ENCODE results near the gene ATG16L1. TPM values are rescaled to one million over a fixed set of nuclear protein-coding genes. Genes with fewer than 3 reads are reported as not detected.

ATG16L1 gene
- 36.7 TPM for total RNA-seq

DNA sequence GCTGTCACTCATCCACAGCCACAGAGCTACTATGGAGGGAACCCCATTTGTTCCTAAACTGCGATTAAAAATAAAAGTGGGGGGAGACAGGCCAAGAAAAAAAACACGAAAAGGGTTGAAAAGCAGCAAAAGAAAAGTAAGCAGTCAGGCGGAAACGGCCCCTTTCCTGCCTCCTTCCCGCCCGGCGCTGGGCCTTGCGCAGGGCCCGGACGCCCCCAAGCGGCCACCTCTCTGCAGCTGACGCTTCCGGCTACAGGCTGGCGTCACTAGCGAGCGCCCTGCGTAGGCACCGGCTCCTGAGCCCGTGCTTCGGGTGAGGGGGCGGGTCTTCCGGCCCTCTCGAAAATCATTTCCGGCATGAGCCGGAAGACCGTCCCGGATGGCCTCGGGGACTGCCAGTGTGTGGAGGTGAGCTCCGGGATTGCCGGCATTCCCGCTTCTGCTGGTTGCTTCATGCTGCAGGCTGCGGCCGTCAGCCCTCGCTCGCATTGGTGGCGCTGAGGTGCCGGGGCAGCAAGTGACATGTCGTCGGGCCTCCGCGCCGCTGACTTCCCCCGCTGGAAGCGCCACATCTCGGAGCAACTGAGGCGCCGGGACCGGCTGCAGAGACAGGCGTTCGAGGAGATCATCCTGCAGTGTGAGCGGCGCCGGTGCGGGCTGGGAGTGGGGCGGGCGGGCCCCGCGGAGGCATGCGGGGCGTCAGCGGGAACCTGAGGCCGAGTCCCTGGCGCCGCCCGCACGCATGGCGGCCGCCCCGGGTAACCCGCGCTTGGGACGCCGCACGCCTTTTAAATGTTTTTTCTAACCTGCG lies at the start of gene ATG16L1:
Gene ATG16L1 (plus strand): TSS at position 368 of the 811 bp plus-strand sequence. CDS start 155 bp downstream, at position 523.
- peak; percentile 95 for DNase-seq

DNA sequence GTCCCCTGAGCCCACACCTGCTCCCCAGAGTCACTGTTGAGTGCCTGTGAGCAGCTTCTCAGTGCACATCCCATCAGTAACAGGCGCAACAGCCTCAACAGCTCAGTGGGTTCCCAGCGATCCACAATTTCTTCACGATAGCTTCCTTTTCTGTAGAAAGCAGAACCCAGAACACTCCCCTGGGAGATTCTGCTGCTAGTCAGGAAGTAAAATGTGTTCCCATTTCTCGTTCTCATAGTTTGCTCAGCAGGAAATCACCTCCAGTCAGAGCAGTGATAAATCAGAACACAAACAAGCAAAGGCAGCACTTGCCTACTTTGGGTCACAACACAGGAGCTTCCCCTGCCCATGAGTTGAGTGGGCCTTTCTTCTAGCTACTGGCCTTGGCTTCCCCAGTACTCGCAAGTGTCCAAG lies 48.9 kb upstream of the ATG16L1 start:
- DNase-seq, result no peak

DNA sequence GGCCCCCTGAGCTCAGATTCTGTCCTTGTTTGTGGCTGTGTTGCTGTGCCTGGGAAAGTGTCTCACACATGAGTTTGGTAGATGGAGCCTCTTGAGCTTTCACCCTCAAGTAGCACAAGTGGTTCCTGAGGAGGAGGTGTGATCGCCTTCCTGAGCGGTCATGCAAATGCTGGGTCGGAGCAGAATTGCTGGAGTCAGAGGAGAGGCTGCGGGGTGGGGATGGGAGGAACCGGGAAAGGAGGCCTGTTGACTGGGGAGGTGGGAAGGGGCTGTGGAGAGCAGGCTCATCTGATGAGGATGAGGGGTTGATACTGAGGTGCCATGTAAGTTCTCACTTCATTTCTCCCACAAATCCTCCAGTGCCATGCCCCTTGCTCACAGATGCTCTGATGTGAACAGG lies 48.4 kb upstream of the ATG16L1 start:
- no peak for DNase-seq

DNA sequence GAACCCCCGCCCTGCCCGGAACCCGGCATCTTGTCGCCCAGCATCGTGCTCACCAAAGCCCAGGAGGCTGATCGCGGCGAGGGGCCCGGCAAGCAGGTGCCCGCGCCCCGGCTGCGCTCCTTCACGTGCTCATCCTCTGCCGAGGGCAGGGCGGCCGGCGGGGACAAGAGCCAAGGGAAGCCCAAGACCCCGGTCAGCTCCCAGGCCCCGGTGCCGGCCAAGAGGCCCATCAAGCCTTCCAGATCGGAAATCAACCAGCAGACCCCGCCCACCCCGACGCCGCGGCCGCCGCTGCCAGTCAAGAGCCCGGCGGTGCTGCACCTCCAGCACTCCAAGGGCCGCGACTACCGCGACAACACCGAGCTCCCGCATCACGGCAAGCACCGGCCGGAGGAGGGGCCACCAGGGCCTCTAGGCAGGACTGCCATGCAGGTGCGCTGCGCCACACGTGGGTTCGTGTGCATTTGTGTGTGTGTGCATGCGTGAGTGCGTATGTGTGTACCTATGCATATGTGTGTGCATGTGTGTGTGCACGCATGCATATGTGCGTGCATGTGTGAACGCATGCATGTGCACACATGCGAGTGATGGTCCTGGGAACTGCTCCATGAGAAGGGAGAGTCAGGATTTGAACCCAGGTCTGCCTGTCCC lies 47.1 kb upstream of the ATG16L1 start:
- DNase-seq, result no peak

DNA sequence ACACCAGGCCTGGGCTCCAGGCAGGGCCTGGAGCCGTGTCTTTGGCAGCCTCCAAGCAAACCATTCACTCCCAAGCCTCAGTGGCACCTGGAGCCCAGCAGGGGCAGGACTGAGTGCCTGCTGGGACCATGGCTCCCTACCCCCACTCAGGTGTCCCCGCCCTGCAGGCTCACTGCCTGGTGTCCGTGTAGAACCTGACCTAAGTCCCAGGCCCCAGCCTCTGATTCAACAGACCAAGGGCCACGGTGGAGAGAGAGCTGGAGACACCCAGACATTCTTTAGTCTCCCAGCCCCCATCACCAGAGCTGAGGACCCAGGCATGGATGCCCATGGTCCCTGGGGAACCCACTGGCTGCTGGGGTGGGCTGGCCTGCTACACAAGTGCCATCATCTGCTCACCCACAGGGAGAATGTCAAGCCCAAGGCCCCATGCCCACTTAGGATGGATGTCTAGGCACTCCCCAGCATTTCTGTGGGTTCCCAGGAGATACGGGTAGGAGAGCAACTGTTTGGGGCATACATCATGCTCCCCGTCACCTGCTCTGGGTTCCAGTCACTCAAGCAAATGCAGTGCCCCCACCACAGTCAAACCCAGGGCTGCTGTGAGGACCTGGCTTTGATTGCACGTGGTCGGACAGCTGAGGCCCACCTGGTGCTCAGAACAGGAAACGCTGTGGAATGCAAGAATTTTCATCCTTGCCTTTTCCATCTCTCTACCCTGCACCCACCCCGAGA lies 42.9 kb upstream of the ATG16L1 start:
- DNase-seq, result no peak

DNA sequence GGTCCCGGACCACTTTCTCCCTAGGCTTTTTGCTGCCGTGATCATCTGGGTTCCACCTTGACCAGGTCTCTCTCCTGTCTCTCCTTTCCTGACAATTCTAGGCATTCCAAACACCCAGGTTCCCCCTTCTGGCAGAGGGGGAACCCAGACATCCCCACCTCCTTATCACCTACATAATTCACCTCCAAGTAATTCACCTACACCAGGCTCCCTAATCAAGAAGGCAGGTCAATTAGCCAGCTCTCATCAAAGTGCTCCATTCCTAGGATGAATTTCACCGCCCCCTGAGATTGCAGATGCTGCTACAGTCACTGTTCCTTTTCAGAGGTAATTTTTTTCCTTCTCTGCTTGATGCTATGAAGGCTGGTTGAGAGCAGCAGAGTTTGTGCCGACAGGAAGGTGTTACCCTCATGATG lies 42.3 kb upstream of the ATG16L1 start:
- no peak for DNase-seq

DNA sequence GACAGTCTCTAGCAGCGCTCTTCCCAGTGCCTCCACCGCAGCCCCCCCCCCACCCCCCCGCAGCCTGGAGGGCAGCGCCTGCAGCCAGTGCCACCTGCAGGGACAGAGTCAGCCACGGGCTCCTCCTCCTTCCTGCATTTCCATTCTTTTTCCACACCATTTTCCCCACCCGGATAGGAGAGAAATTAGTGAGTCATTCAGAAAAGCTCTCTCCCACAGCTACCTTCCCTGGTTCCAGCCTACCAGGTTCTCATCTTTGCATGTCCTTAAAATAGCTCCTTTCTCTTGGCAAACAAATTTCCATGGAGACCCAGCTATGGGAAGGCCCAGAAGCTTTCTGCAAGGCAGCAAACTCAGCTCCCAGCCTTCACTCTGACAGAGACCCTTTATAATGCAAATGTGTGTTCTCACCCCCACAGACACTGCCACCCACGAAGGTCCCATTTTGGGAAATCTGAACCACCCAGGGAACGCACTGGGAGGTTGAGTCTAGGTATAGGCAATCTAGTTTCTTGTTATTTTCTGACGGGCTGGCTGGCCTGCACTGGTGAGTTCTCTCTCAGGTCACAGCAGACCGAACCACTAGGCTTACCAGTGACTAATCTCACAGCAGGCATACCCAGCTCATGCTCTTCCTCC lies 41.8 kb upstream of the ATG16L1 start:
- DNase-seq, result peak; percentile 68

DNA sequence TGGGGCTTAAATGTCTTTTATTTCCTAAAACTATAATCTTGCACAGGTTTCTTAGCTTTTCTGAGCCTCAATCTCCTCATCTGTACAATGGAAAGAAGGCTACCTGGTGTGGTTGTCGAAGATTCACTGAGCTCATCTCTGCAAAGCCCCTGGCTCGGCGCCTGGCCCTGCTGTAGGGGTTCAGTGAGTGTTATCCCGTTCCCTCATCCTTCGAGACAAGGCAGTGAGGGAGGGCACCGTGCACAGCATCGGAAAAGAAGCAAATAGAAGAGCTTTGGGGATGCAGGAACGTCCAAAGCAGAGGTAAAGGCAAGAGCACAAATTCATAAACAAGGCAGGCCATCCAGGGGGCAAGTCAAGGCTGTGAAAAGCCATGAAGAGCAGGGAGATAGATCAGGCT lies 41.2 kb upstream of the ATG16L1 start:
- no peak for DNase-seq

DNA sequence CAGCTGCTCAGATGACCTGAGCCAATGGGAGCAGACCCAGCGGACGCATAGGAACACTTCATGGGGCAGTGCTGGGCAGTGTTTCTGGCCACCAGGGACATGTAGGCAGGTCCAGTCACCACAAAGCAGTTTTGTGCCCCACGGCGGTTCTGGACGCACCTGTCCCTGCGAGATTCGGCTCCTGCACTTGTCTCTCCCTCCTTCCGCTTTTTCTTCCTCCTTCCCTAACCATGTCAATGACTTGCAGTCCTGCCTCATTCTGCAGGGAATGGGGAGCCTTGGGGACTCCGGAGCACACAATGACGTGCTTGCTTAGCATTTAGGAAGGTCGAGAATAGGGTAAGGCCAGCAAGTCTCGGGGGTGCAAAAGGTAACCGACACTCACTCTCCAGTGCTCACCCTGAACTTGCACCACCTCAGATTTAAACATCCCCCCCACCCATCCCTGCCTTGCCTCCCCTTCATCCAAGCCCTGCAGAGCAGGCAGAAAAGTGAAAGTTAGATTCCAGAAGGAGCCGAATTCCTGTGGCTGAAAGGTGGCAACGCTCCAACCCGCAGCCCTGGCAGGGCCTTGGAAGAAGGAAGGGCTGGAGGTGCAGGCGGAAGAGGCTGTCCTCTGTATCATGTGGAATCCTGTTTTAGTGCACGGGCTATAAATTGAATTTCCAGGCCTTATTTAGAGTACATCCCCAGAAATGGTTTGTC lies 40.5 kb upstream of the ATG16L1 start:
- DNase-seq, result peak; percentile 18

DNA sequence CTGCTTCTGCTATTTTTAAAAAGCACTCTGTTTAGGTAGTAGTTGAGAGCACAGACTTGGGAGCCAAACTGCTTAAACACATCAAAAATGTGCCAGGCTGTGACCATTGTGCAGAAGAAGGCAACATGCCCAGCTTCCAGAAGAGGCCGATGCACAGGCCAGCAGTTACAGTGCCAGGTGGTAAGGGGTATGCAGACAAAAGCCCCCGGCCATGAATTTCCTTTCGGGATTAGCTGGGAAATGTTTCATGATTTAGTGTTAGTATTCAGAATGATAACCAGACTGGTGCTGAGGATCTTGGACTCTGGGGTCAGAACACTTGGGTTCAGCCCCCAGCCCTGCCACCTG lies 40.0 kb upstream of the ATG16L1 start:
- DNase-seq, result no peak

GRCh38 chr2:233213011-233213410 lies 38.5 kb upstream of the ATG16L1 start:
- DNase-seq, result no peak

DNA sequence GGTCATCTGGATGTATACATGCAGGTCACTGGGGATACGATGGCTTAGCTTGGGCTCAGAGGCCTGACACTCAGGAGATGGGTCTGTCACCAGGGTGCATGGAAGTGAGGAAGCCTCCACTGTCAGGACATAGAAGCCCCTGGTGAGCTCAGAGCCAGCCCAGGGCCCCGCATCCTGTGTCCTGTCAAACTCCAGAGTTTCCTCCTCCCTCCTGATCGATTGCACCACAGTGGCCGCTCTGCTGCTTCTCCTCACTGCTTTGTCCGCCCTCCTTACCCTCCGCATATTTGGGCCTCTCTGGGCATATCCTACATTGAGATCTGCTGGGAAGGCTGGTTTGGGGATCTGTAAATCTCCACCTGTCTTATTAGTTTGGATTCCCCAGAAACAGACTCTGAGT lies 37.5 kb upstream of the ATG16L1 start:
- no peak for DNase-seq

DNA sequence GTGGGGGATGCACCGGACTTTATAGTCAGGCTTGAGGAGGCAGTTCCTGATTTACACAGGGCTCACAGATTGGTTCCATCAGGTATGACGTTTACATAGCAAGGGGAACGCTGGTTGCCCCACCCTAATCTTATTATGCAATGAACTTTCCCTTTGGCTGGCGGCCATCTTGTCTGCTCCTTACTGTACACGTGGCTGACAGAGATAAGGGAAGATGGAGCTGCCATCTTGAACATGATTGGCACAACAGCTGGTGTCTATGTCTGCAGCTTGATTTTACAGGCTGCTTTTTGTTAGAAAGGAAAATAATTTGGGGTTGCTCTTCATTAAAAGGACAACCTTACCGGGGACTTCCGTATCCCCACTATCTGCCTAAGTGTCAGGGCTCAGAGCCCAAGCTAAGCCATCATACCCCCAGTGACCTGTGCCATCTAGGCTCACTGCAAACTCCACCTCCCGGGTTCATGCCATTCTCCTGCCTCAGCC lies 33.5 kb upstream of the ATG16L1 start:
- no peak for DNase-seq

- DNase-seq, result no peak
Measured at GRCh38 chr2:233218836-233219235, 32.6 kb upstream of the ATG16L1 start.

DNA sequence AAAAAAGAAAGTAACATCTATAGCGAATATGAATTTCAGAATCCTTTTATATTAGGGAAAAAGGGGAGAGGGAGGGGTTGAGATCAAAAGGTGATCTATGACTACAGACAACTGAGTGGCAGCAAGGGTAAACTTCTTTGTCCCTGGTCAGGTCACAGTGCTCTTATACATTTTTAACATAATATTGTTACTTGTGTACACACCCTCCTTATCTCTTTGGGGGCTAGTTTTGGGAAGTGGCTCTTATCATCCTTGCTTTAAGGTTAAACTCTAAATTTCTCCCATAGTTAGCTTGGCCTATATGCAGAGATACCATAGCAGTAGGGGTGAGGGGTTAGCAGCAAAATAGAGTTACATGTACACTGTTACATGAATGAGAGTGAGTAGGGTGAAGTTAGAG lies 31.6 kb upstream of the ATG16L1 start:
- DNase-seq, result no peak

DNA sequence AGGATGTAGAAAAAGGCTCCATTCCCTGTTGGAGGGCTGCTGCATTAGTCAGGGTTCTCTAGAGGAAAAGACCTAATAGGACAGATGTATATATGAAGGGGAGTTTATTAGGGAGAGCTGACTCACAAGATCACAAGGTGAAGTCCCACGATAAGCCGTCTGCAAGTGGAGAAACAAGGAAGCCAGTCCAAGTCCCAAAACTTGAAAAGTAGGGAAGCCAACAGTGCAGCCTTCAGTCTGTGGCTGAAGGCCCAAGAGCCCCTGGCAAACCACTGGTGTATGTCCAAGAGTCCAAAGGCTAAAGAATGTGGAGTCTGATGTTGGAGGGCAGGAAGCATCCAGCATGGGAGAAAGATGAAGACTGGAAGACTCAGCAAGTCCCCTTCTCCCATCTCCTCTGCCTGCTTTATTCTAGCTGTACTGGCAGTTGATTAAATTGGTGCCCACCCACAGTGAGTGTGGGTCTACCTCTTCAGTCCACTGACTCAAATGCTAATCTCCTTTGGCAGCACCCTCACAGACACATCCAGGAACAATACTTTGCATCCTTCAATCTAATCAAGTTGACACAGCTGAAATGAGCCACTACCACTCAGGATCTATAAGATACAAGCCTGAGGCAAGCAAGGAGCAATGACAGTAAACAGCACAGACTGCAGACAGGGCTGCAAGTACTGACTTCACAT lies 30.0 kb upstream of the ATG16L1 start:
- DNase-seq, result no peak

- DNase-seq, result no peak
Measured at GRCh38 chr2:233223059-233223894, 28.2 kb upstream of the ATG16L1 start.

- DNase-seq, result no peak
Measured at GRCh38 chr2:233225230-233226068, 26.0 kb upstream of the ATG16L1 start.

DNA sequence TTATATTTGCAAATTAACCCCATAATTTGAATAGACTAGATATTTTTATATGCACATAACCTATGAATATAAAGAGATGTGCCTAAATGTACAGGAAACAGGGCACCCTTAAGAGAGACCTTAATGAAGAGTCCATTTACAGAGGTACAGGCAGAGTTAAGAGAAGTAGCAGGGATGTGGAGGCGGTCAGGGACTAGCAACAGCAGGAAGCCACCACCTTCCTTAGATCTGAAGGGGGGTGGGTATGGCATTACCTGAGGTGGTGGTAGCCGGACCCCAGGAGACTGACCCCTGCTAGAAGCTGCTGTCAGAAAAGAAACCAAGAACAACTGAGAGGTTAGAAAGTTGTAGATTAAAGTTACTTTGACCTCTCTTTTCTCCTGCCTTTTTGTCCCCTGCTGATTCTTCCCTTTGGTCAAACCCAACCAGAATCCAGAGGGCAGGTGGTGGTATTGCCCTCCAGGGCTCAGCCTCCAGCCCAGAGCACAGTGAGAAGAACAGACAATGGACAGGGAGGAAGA lies 24.9 kb upstream of the ATG16L1 start:
- no peak for DNase-seq

Measured in occipital lobe (tissue), 2 donors.